SH-SY5Y (cell line): ENCODE data around the gene ADPRS.

ENCODE experiments used
- GATA2 ChIP-seq: IDR thresholded peaks from 2 replicates; pipeline ENCODE4 v1.6.1; 2011; ENCODE audit warnings: mild to moderate bottlenecking, low read depth, low read length
- GATA3 ChIP-seq: IDR thresholded peaks from 2 replicates; pipeline ENCODE4 v1.6.1; 2011; ENCODE audit warnings: low read depth, mild to moderate bottlenecking, low read length, moderate library complexity

GRCh38 chr1:36040238-36040637 lies 48.5 kb upstream of the ADPRS start:
- no peak for TF ChIP-seq GATA2
- TF ChIP-seq GATA3 = no peak
